B cell (primary cell): ENCODE measurements around the gene PTPRS. TPM values are rescaled to one million over a fixed set of nuclear protein-coding genes. Genes with fewer than 3 reads are reported as not detected.

ENCODE experiments used
- ATAC-seq: fragments of 200-7000 bp; cut with Tn5 transposase; one replicate; pipeline ENCODE4 v1.10.0; 2021; ENCODE audit warnings: low read depth, mild to moderate bottlenecking, moderate number of reproducible peaks, moderate library complexity
- CTCF ChIA-PET: fragments of 350-600 bp; sonication (Branson Sonifier 250); formaldehyde crosslinking; loops from one replicate; lab custom pipeline; 2021; ENCODE audit warnings: antibody characterized with exemption, inconsistent platforms; lab: Charles Lee
- POLR2A ChIA-PET: fragments of 350-600 bp; sonication (Branson Sonifier 250); formaldehyde crosslinking; loops from one replicate; lab custom pipeline; 2021; ENCODE audit warnings: antibody characterized with exemption; lab: Charles Lee
- DNase-seq: peaks from one replicate; pipeline ENCODE4 v3.0.0; 2013
- H2AFZ ChIP-seq: 2 replicates; pipeline ENCODE4 v1.6.1; 2012; ENCODE audit warnings: mild to moderate bottlenecking, low read depth, low read length; ENCODE audit not compliant: insufficient read depth, poor library complexity, severe bottlenecking
- H3K27ac ChIP-seq, 2 donors: 1 replicate in 1 of 2; 2 replicates in 1 of 2; pipeline ENCODE4 v1.5.1; 2012 to 2013; ENCODE audit warnings: low read length in 2 of 2, mild to moderate bottlenecking in 2 of 2, moderate library complexity in 1 of 2
- H3K27me3 ChIP-seq, 4 experiments: fragments of 200-600 bp in 1 of 4; sonication (generic) in 1 of 4; replicated peaks in 1 of 4; 1 replicate in 2 of 4; 2 replicates in 2 of 4; pipeline versions ENCODE4 v1.6.1 to v1.7.0; 2013 to 2016; ENCODE audit warnings: low read length in 3 of 4, mild to moderate bottlenecking in 2 of 4, mixed read lengths in 1 of 4, moderate library complexity in 1 of 4; ENCODE audit not compliant: insufficient read depth in 4 of 4, control insufficient read depth in 3 of 4; ENCODE audit errors: control extremely low read depth in 1 of 4
- H3K36me3 ChIP-seq, 2 experiments: replicated peaks in 1 of 2; 1 replicate in 1 of 2; 2 replicates in 1 of 2; pipeline versions ENCODE4 v1.6.1 to v1.7.1; 2013; ENCODE audit warnings: low read length in 1 of 2; ENCODE audit not compliant: insufficient read depth in 2 of 2, control insufficient read depth in 1 of 2; ENCODE audit errors: control extremely low read depth in 1 of 2, extremely low read depth in 1 of 2
- H3K4me1 ChIP-seq, 2 donors: fragments of 200-600 bp in 1 of 2; sonication (generic) in 1 of 2; 1 replicate in 1 of 2; 2 replicates in 1 of 2; pipeline versions ENCODE4 v1.5.1 to v1.6.1; 2013 to 2017; ENCODE audit warnings: low read length in 2 of 2; ENCODE audit not compliant: control insufficient read depth in 2 of 2, insufficient read depth in 2 of 2
- H3K4me2 ChIP-seq: replicated peaks from 2 replicates; pipeline ENCODE3; 2012; ENCODE audit warnings: mild to moderate bottlenecking, low read depth, low read length; ENCODE audit not compliant: poor library complexity, severe bottlenecking
- H3K4me3 ChIP-seq, 5 experiments: fragments of 200-600 bp in 1 of 5; sonication (generic) in 1 of 5; 1 replicate in 3 of 5; 2 replicates in 2 of 5; pipeline versions ENCODE4 v1.5.1 to v1.7.0; 2011 to 2016; ENCODE audit warnings: low read length in 4 of 5, mild to moderate bottlenecking in 4 of 5, low read depth in 2 of 5, control low read depth in 1 of 5, moderate library complexity in 1 of 5; ENCODE audit not compliant: insufficient read depth in 1 of 5; ENCODE audit errors: control extremely low read depth in 1 of 5, extremely low read depth in 1 of 5
- H3K79me2 ChIP-seq: fragments of 200-600 bp; sonication (generic); one replicate; pipeline ENCODE4 v1.6.0; 2016; ENCODE audit warnings: low read length; ENCODE audit not compliant: control insufficient read depth, insufficient read depth
- H3K9ac ChIP-seq: fragments of 200-600 bp; sonication (generic); 2 replicates; pipeline ENCODE4 v1.6.1; 2017; ENCODE audit warnings: mild to moderate bottlenecking, low read length, moderate library complexity
- H3K9me3 ChIP-seq, 3 donors: one replicate each; pipeline versions ENCODE4 v1.6.1 to v1.7.1; 2013; ENCODE audit warnings: low read length in 2 of 3; ENCODE audit not compliant: control insufficient read depth in 2 of 3, insufficient read depth in 1 of 3; ENCODE audit errors: control extremely low read depth in 1 of 3
- H4K20me1 ChIP-seq: 2 replicates; pipeline ENCODE4 v1.6.0; 2012; ENCODE audit warnings: mild to moderate bottlenecking, low read length; ENCODE audit not compliant: insufficient read depth, control insufficient read depth, poor library complexity, severe bottlenecking
- H3K27ac Mint-ChIP-seq: one replicate; pipeline ENCODE4 v1.8.0; 2021; ENCODE audit warnings: mixed read lengths
- H3K27me3 Mint-ChIP-seq: one replicate; pipeline ENCODE4 v1.8.0; 2021; ENCODE audit warnings: mixed read lengths
- H3K4me1 Mint-ChIP-seq: one replicate; pipeline ENCODE4 v1.8.0; 2021; ENCODE audit warnings: mixed read lengths
- H3K4me3 Mint-ChIP-seq: one replicate; pipeline ENCODE4 v1.8.0; 2021; ENCODE audit warnings: mixed read lengths
- H3K9me3 Mint-ChIP-seq: one replicate; pipeline ENCODE4 v1.8.0; 2022; ENCODE audit warnings: mixed read lengths; ENCODE audit not compliant: insufficient read depth
- EZH2 ChIP-seq: IDR thresholded peaks from 2 replicates; pipeline ENCODE4 v1.6.1; 2012; ENCODE audit warnings: borderline replicate concordance, low read depth, mild to moderate bottlenecking, moderate library complexity, low read length; ENCODE audit not compliant: insufficient read depth, poor library complexity, severe bottlenecking
- WGBS: methylation state at CpG from one replicate; pipeline ENCODE4 v1.1.5; 2013; ENCODE audit warnings: missing lambda C conversion rate; ENCODE audit not compliant: insufficient coverage; 5-methylcytosine and 5-hydroxymethylcytosine counted together
- intact Hi-C: fragments of 100-400 bp; cut with micrococcal nuclease; formaldehyde crosslinking; loops from one replicate; pipeline ENCODE4 v1.10.0; 2022
- polyA plus RNA-seq: library from polyadenylated mRNA; depleted of rRNA; stranded (reverse); fragments of >200 nt; gene quantifications from 2 replicates; pipeline ENCODE4 v1.2.3, GENCODE V29; 2012
- total RNA-seq, 2 donors: library from RNA; stranded (reverse); fragments of 120-200 nt in 1 of 2; gene quantifications; 1 replicate in 1 of 2; 2 replicates in 1 of 2; pipeline versions ENCODE4 v1.2.3 to v1.2.4, GENCODE V29; 2013 to 2022
- TF ChIP-seq, protein P1 (sequence below): fragments of 200-600 bp; IDR thresholded peaks from one replicate; pipeline ENCODE4 v1.8.0; 2022; ENCODE audit warnings: antibody characterized with exemption, mild to moderate bottlenecking

The PTPRS gene
- total and polyA plus RNA-seq, 2 donors (not counting 1 experiment from before 2014, with no cell fraction given): 6.5 to 10.0 TPM

DNA sequence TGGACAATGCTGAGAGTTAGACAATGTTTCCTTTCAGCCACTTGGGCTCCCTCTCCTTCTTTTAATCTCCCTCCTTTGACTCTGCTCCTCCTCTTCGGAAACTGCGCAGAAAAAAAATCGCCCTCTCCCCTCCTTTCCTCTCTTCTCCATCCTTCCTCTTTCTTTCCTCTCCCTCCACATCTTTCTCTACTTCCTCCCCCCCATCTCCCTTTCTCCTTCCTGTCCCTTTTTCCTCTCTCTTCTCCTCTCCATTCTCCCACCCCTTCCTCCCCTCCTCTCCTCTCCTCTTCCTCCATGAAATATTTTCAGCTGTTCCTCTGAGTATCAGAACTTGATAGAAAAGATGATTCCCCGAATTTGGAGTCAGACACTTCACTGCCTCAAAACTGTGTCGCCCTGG, 15.1 kb upstream of the PTPRS start:
- Histone ChIP-seq H3K9me3 (peaks cover 0 to 13% (median 0%) of the 10 kb centered on the region in 3 donors), H3K36me3 (no peaks in the 10 kb centered on the region), H4K20me1 (no peaks in the 10 kb centered on the region), H3K4me3 (no peak overlapping the region), H3K4me2 (no peak overlapping the region), H3K27me3 (peaks cover 0 to 32% (median 0%) of the 10 kb centered on the region in 4 experiments), H2AFZ (no peak overlapping the region), H3K27ac (no peak overlapping the region), H3K79me2 (no peaks in the 10 kb centered on the region), H3K9ac (no peak overlapping the region), H3K4me1 (no peaks in the 10 kb centered on the region)
- intact Hi-C loops: loop anchor here (10.0 kb wide), 1 partner anchor 311 kb away; no protein-coding TSS in a partner anchor
- DNase-seq: no peak
- POLR2A ChIA-PET: no interaction called here
- CTCF ChIA-PET: no interaction called here
- peaks cover 35% of the 10 kb centered on the region for H3K27me3 Mint-ChIP-seq
- no peak overlapping the region for H3K27ac Mint-ChIP-seq
- WGBS: 50% methylated on average over 3 of the region's 5 CpGs
- no peak for ATAC-seq
- no peaks in the 10 kb centered on the region for H3K9me3 Mint-ChIP-seq
- no peak overlapping the region for H3K4me3 Mint-ChIP-seq
- H3K4me1 Mint-ChIP-seq: no peaks in the 10 kb centered on the region
- TF ChIP-seq, protein P1, sequence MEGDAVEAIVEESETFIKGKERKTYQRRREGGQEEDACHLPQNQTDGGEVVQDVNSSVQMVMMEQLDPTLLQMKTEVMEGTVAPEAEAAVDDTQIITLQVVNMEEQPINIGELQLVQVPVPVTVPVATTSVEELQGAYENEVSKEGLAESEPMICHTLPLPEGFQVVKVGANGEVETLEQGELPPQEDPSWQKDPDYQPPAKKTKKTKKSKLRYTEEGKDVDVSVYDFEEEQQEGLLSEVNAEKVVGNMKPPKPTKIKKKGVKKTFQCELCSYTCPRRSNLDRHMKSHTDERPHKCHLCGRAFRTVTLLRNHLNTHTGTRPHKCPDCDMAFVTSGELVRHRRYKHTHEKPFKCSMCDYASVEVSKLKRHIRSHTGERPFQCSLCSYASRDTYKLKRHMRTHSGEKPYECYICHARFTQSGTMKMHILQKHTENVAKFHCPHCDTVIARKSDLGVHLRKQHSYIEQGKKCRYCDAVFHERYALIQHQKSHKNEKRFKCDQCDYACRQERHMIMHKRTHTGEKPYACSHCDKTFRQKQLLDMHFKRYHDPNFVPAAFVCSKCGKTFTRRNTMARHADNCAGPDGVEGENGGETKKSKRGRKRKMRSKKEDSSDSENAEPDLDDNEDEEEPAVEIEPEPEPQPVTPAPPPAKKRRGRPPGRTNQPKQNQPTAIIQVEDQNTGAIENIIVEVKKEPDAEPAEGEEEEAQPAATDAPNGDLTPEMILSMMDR: no peak
- no peak for TF ChIP-seq EZH2

DNA sequence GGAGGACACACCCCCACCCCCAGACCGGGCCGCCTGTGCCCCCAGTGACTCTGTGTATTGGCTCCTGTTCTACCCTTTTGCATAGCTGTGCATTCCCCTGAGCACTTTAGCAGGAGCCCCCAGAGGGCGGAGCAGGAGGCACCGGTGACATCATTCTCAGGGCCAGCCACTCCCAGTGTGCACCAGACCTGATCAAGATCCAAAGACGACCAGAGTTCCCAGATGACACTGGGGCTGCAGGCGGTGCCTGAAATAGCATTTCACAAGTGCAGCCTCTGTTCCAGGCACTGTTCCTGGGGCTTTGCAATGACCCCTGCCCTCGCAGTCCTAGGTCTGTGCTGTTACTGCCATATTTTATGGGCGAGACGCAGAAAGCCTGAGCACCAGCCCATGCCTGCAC, 14.5 kb upstream of the PTPRS start:
- no peak for ATAC-seq
- POLR2A ChIA-PET: no interaction called here
- Histone ChIP-seq H3K27me3 (peaks cover 0 to 29% (median 0%) of the 10 kb centered on the region in 4 experiments), H2AFZ (no peak overlapping the region), H3K4me1 (no peaks in the 10 kb centered on the region), H3K79me2 (no peaks in the 10 kb centered on the region), H3K9me3 (peaks cover 0 to 13% (median 0%) of the 10 kb centered on the region in 3 donors), H3K9ac (no peak overlapping the region), H4K20me1 (no peaks in the 10 kb centered on the region), H3K36me3 (no peaks in the 10 kb centered on the region), H3K4me3 (no peak overlapping the region), H3K4me2 (no peak overlapping the region), H3K27ac (no peak overlapping the region)
- no peak for DNase-seq
- Mint-ChIP-seq H3K4me3 (no peak overlapping the region), H3K9me3 (no peaks in the 10 kb centered on the region), H3K27me3 (peaks cover 30% of the 10 kb centered on the region), H3K27ac (no peak overlapping the region), H3K4me1 (no peaks in the 10 kb centered on the region)
- intact Hi-C loops: loop anchor here (10.0 kb wide), 1 partner anchor 310 kb away; no protein-coding TSS in a partner anchor
- CTCF ChIA-PET: no interaction called here
- TF ChIP-seq, protein P1: no peak
- no peak for TF ChIP-seq EZH2
- WGBS: 65% methylated on average over 9 of the region's 9 CpGs
